C4-2B (cell line): ENCODE data around the gene SCIN.

Experiments
- CTCF ChIP-seq: fragments of 450-650 bp; conservative IDR thresholded peaks from 2 replicates; pipeline ENCODE4 v1.5.1; 2017; ENCODE audit warnings: mild to moderate bottlenecking
- ZFX ChIP-seq: fragments of 450-650 bp; IDR thresholded peaks from 2 replicates; pipeline ENCODE4 v1.6.1; 2017

GRCh38 chr7:12694817-12695216 is 124.3 kb downstream of the SCIN start:
- TF ChIP-seq CTCF (no peak), ZFX (no peak)
